Activated CD4-positive, alpha-beta memory T cell treated with anti-CD3 and anti-CD28 coated beads, Interleukin-2, amount 10 ng/mL, durations not matched to agents 7 days and 5 days (primary cell): ENCODE results near the gene CDKL2. TPM values are rescaled to one million over a fixed set of nuclear protein-coding genes. Genes with fewer than 3 reads are reported as not detected.

Experiments used
- total RNA-seq, 2 experiments: library from RNA; stranded (reverse); gene quantifications; one replicate each; pipeline ENCODE4 v1.2.3, GENCODE V29; 2021

Gene CDKL2
- total RNA-seq, 2 experiments from 2014 or later = 1.3 to 1.4 TPM

Other genes starting within 250 kb of the CDKL2 start
- 10 to 100 TPM; 35.6 to 35.7 TPM for gene RCHY1, start 116.1 kb downstream of the CDKL2 start, total RNA-seq
- gene THAP6, start 116.1 kb downstream of the CDKL2 start, total RNA-seq = 10 to 100 TPM; 25.3 to 26.6 TPM
- gene ODAPH, start 74.5 kb downstream of the CDKL2 start, total RNA-seq = 1 to 10 TPM; 1.9 to 3.5 TPM
- gene G3BP2, start 42.9 kb upstream of the CDKL2 start, total RNA-seq = 100 to 1,000 TPM; 185 to 187 TPM
- gene USO1, start 94.0 kb upstream of the CDKL2 start, total RNA-seq = 10 to 100 TPM; 43.4 to 45.9 TPM